ENCODE data around the gene RIMS1. TPM values are rescaled to one million over a fixed set of nuclear protein-coding genes. Genes with fewer than 3 reads are reported as not detected.

Gene RIMS1
- total and polyA plus RNA-seq, 4 experiments from 2014 or later = not detected

DNA sequence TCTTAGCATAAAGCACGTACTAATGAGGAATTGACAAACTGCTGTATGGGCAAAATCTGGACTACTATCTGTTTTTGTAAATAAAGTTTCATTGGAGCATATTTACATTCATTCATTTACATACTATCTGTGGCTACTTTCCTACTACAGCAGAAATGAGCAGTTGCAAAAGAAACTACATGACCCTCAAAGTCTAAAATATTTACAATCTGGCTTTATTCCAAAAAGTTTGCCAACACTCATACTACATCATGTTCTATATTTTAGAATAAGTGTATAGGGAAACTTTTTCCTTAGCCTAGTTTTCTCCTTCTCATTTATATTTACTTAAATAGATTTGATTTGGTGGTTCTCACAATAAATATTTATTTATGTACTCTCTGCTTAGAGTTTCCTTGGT lies 208.2 kb downstream of the RIMS1 start:
- Mint-ChIP-seq H3K36me3 (no peaks in the 10 kb centered on the region), H3K27ac (no peak overlapping the region), H3K4me3 (no peak overlapping the region), H3K4me1 (no peaks in the 10 kb centered on the region), H3K27me3 (no peaks in the 10 kb centered on the region), H3K9me3 (no peaks in the 10 kb centered on the region)
- ChIA-PET CTCF (ENCODE audit: partially characterized antibody) (no interaction called here), POLR2A (ENCODE audit: partially characterized antibody) (no interaction called here)
- H3K27me3 ChIP-seq (ENCODE audit: insufficient read depth, low read length) = no peaks in the 10 kb centered on the region
- no peak for DNase-seq
- intact Hi-C loops (cut with micrococcal nuclease) = no loop called here
- no peaks in the 10 kb centered on the region for H3K9me3 ChIP-seq (ENCODE audit: control insufficient read depth in 1 of 2, low read length in 2 of 2)
- no peak overlapping the region for H3K27ac ChIP-seq (ENCODE audit: low read depth, low read length)
- no peaks in the 10 kb centered on the region for H3K36me3 ChIP-seq (ENCODE audit: insufficient read depth, low read length)
- no peaks in the 10 kb centered on the region for H3K4me1 ChIP-seq (ENCODE audit: insufficient read depth, low read length)
- no peak overlapping the region for H3K4me3 ChIP-seq (ENCODE audit: low read length in 2 of 2)

DNA sequence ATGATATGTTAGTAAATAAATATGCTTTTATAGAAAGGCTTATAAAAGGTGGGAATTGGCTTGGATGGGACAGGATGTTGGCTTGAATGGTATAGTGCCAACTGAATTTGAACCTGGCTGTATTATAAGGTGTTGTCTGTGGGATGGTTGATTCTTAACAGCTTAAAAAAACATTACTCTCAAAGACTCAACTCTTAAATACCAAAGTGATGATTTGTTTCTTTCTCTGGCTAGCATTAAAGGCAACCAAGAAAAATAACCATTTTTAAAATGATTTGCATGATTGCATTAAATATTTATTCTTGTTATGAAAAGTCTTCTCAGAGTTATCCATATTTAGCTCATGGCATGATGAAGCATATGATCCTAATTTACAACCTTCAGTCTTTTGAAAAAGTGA lies 216.2 kb downstream of the RIMS1 start:
- no peaks in the 10 kb centered on the region for H3K36me3 ChIP-seq (ENCODE audit: insufficient read depth, low read length)
- H3K4me1 ChIP-seq (ENCODE audit: insufficient read depth, low read length) = no peaks in the 10 kb centered on the region
- Mint-ChIP-seq H3K4me3 (no peak overlapping the region), H3K4me1 (no peaks in the 10 kb centered on the region), H3K9me3 (peaks cover 0 to 2% (median 0%) of the 10 kb centered on the region in 8 donors), H3K27me3 (no peaks in the 10 kb centered on the region), H3K27ac (no peak overlapping the region), H3K36me3 (no peaks in the 10 kb centered on the region)
- DNase-seq = no peak
- H3K27me3 ChIP-seq (ENCODE audit: insufficient read depth, low read length) = no peaks in the 10 kb centered on the region
- ChIA-PET POLR2A (ENCODE audit: partially characterized antibody) (no interaction called here), CTCF (ENCODE audit: partially characterized antibody) (no interaction called here)
- H3K4me3 ChIP-seq (ENCODE audit: low read length in 2 of 2) = no peak overlapping the region
- intact Hi-C loops (cut with micrococcal nuclease) = no loop called here
- no peaks in the 10 kb centered on the region for H3K9me3 ChIP-seq (ENCODE audit: control insufficient read depth in 1 of 2, low read length in 2 of 2)
- no peak overlapping the region for H3K27ac ChIP-seq (ENCODE audit: low read depth, low read length)

DNA sequence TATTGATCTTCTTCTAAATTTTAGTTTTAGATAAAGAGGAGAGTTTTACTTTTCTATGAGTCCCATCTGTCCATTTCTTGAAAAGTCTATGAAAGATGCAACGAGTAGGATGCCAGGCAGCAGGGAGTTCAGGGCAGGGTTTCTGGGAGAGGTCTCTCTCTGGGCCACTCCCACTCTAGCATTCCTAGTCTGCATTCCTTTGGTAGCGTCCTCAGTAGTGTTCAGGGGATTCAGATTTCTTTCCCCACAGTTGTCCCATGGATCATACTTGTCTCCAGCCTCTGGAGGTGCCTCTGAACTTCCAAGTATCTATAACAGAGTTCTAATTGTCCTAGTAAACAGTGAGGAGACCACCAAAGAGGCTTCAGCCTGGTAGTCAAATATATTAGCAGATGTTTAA lies 225.3 kb downstream of the RIMS1 start:
- Histone ChIP-seq H3K27me3 (ENCODE audit: insufficient read depth, low read length) (no peaks in the 10 kb centered on the region), H3K4me3 (ENCODE audit: low read length in 2 of 2) (no peak overlapping the region), H3K9me3 (ENCODE audit: control insufficient read depth in 1 of 2, low read length in 2 of 2) (no peaks in the 10 kb centered on the region), H3K27ac (ENCODE audit: low read depth, low read length) (no peak overlapping the region), H3K36me3 (ENCODE audit: insufficient read depth, low read length) (no peaks in the 10 kb centered on the region), H3K4me1 (ENCODE audit: insufficient read depth, low read length) (no peaks in the 10 kb centered on the region)
- DNase-seq = no peak
- peaks cover 0 to 5% (median 2%) of the 10 kb centered on the region in 8 donors for H3K9me3 Mint-ChIP-seq
- intact Hi-C loops (cut with micrococcal nuclease) = no loop called here
- H3K4me1 Mint-ChIP-seq = no peaks in the 10 kb centered on the region
- POLR2A ChIA-PET (ENCODE audit: partially characterized antibody) = no interaction called here
- CTCF ChIA-PET (ENCODE audit: partially characterized antibody) = no interaction called here
- H3K36me3 Mint-ChIP-seq = no peaks in the 10 kb centered on the region
- H3K27me3 Mint-ChIP-seq = no peaks in the 10 kb centered on the region
- H3K4me3 Mint-ChIP-seq = no peak overlapping the region
- peak overlapping the region in 1 of 7 donors; percentile 6 for H3K27ac Mint-ChIP-seq

DNA sequence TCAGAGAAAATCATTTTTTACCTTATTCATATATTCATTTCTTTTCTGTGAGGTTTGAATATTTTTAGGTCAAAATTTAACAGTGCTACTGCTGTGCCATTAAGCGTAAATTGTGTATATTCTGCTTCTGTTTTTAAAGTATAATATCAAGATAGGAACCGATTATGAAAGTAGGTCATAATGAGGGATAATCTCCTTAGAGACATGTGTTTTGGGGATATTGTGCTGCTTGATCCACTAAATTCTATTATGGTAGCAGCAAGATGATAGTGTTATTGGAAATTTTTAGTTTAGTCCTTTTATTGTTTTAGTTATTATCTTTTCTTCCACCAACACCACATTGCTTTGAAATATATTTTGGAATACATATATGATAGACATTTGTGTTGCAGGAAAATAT lies 244.0 kb downstream of the RIMS1 start:
- intact Hi-C loops (cut with micrococcal nuclease) = no loop called here
- Histone ChIP-seq H3K27ac (ENCODE audit: low read depth, low read length) (no peak overlapping the region), H3K9me3 (ENCODE audit: control insufficient read depth in 1 of 2, low read length in 2 of 2) (no peaks in the 10 kb centered on the region), H3K36me3 (ENCODE audit: insufficient read depth, low read length) (no peaks in the 10 kb centered on the region), H3K27me3 (ENCODE audit: insufficient read depth, low read length) (no peaks in the 10 kb centered on the region), H3K4me3 (ENCODE audit: low read length in 2 of 2) (no peak overlapping the region), H3K4me1 (ENCODE audit: insufficient read depth, low read length) (no peaks in the 10 kb centered on the region)
- Mint-ChIP-seq H3K27me3 (no peaks in the 10 kb centered on the region), H3K9me3 (peaks cover 0 to 10% (median 0%) of the 10 kb centered on the region in 8 donors), H3K36me3 (no peaks in the 10 kb centered on the region), H3K4me1 (no peaks in the 10 kb centered on the region), H3K4me3 (no peak overlapping the region), H3K27ac (no peak overlapping the region)
- DNase-seq = no peak
- CTCF ChIA-PET (ENCODE audit: partially characterized antibody) = no interaction called here
- POLR2A ChIA-PET (ENCODE audit: partially characterized antibody) = no interaction called here

DNA sequence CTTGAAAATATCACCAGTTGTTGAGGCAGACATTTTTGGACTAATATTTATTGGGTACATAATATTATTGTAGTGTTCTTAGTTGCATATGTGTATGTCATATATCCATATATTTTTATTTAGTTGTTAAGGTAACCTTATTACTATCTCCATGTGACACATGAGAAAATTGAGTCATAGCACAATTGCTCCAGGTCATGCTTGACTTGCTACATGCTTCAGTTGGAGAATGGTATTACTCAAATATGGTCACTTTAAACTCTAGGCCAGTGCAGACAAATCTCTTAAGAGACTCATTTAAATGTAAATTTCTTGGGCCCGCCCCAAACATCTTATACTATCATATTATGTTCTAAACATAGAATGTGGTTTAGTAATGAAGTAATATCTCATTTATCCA lies 246.1 kb downstream of the RIMS1 start:
- no peak overlapping the region for H3K4me3 ChIP-seq (ENCODE audit: low read length in 2 of 2)
- Mint-ChIP-seq H3K4me3 (no peak overlapping the region), H3K9me3 (peaks cover 0 to 3% (median 0%) of the 10 kb centered on the region in 8 donors), H3K36me3 (no peaks in the 10 kb centered on the region), H3K4me1 (no peaks in the 10 kb centered on the region), H3K27me3 (no peaks in the 10 kb centered on the region), H3K27ac (no peak overlapping the region)
- POLR2A ChIA-PET (ENCODE audit: partially characterized antibody) = no interaction called here
- H3K27ac ChIP-seq (ENCODE audit: low read depth, low read length) = no peak overlapping the region
- H3K36me3 ChIP-seq (ENCODE audit: insufficient read depth, low read length) = no peaks in the 10 kb centered on the region
- no peaks in the 10 kb centered on the region for H3K27me3 ChIP-seq (ENCODE audit: insufficient read depth, low read length)
- intact Hi-C loops (cut with micrococcal nuclease) = no loop called here
- no peaks in the 10 kb centered on the region for H3K4me1 ChIP-seq (ENCODE audit: insufficient read depth, low read length)
- CTCF ChIA-PET (ENCODE audit: partially characterized antibody) = no interaction called here
- no peak for DNase-seq
- H3K9me3 ChIP-seq (ENCODE audit: control insufficient read depth in 1 of 2, low read length in 2 of 2) = no peaks in the 10 kb centered on the region

DNA sequence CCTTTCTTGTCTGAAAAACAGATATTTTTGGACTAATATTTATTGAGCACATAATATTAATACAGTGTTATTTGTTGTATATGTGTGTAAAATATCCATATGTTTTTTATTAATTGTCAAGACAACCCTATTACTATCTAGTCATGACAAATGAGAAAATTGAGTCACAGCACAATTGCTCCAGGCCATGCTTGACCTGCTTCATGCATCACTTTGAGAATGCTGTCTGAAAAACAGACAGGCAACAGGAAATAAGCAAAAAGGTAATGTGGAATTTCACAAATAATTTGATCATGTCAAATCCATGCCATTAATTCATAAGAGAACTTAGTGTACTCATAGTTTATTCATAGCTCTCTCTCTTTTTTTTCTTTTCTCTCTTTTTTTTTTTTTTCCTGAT lies 246.5 kb downstream of the RIMS1 start:
- Mint-ChIP-seq H3K9me3 (peaks cover 0 to 3% (median 0%) of the 10 kb centered on the region in 8 donors), H3K27me3 (no peaks in the 10 kb centered on the region), H3K4me1 (no peaks in the 10 kb centered on the region), H3K27ac (no peak overlapping the region), H3K36me3 (no peaks in the 10 kb centered on the region), H3K4me3 (no peak overlapping the region)
- Histone ChIP-seq H3K4me3 (ENCODE audit: low read length in 2 of 2) (no peak overlapping the region), H3K27ac (ENCODE audit: low read depth, low read length) (no peak overlapping the region), H3K36me3 (ENCODE audit: insufficient read depth, low read length) (no peaks in the 10 kb centered on the region), H3K27me3 (ENCODE audit: insufficient read depth, low read length) (no peaks in the 10 kb centered on the region), H3K4me1 (ENCODE audit: insufficient read depth, low read length) (no peaks in the 10 kb centered on the region), H3K9me3 (ENCODE audit: control insufficient read depth in 1 of 2, low read length in 2 of 2) (no peaks in the 10 kb centered on the region)
- CTCF ChIA-PET (ENCODE audit: partially characterized antibody) = no interaction called here
- POLR2A ChIA-PET (ENCODE audit: partially characterized antibody) = no interaction called here
- intact Hi-C loops (cut with micrococcal nuclease) = no loop called here
- no peak for DNase-seq

DNA sequence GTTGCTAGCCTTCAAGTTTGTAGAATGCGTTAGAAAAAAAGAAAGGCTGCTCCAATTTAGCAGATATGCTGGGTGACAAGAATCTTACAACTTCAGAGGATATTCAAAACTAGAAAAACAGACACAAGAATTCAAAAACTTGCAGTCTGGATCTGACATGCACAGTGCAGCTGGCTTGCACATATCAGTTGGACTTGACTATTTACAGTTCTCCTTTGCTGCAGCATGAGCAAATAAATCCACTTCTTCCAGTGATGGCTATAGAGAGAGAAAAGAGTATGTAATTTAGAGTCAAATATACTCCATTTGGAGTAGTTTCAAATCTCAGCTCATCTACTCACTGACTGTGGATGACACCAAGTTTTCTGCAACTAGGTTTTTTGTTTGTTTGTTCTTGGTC lies 247.0 kb downstream of the RIMS1 start:
- Mint-ChIP-seq H3K4me3 (no peak overlapping the region), H3K9me3 (peaks cover 0 to 3% (median 0%) of the 10 kb centered on the region in 8 donors), H3K4me1 (no peaks in the 10 kb centered on the region), H3K27me3 (no peaks in the 10 kb centered on the region), H3K36me3 (no peaks in the 10 kb centered on the region), H3K27ac (no peak overlapping the region)
- Histone ChIP-seq H3K27me3 (ENCODE audit: insufficient read depth, low read length) (no peaks in the 10 kb centered on the region), H3K4me1 (ENCODE audit: insufficient read depth, low read length) (no peaks in the 10 kb centered on the region), H3K27ac (ENCODE audit: low read depth, low read length) (no peak overlapping the region), H3K36me3 (ENCODE audit: insufficient read depth, low read length) (no peaks in the 10 kb centered on the region), H3K4me3 (ENCODE audit: low read length in 2 of 2) (no peak overlapping the region), H3K9me3 (ENCODE audit: control insufficient read depth in 1 of 2, low read length in 2 of 2) (no peaks in the 10 kb centered on the region)
- ChIA-PET CTCF (ENCODE audit: partially characterized antibody) (no interaction called here), POLR2A (ENCODE audit: partially characterized antibody) (no interaction called here)
- DNase-seq = no peak
- intact Hi-C loops (cut with micrococcal nuclease) = no loop called here

DNA sequence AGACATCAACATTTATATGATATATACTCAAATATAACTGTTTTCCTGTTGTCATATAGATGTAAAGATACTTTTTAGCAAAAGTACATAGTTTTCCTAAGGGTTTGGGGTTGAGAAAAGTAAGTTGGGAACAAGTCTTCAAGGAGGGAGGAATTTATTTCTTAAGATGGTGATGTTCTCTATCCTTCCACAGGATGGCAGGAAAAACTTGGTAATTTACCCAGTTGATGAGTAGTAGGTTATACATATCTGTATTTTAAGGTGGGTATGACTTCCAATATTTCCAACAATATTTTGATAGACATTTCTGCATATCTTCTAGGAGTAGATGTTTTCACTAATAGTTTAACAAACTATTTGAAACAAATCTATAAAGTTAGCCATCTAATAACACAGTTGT lies 254.4 kb downstream of the RIMS1 start:
- peaks cover 0 to 5% (median 3%) of the 10 kb centered on the region in 8 donors for H3K9me3 Mint-ChIP-seq
- no peaks in the 10 kb centered on the region for H3K4me1 ChIP-seq (ENCODE audit: insufficient read depth, low read length)
- CTCF ChIA-PET (ENCODE audit: partially characterized antibody) = no interaction called here

More for the DNA sequence above, 254.4 kb downstream of the RIMS1 start:
- Histone ChIP-seq H3K36me3 (ENCODE audit: insufficient read depth, low read length) (no peaks in the 10 kb centered on the region), H3K4me3 (ENCODE audit: low read length in 2 of 2) (no peak overlapping the region), H3K9me3 (ENCODE audit: control insufficient read depth in 1 of 2, low read length in 2 of 2) (no peaks in the 10 kb centered on the region), H3K27ac (ENCODE audit: low read depth, low read length) (no peak overlapping the region), H3K27me3 (ENCODE audit: insufficient read depth, low read length) (no peaks in the 10 kb centered on the region)
- Mint-ChIP-seq H3K4me1 (no peaks in the 10 kb centered on the region), H3K36me3 (no peaks in the 10 kb centered on the region), H3K27ac (no peak overlapping the region), H3K4me3 (no peak overlapping the region), H3K27me3 (no peaks in the 10 kb centered on the region)
- intact Hi-C loops (cut with micrococcal nuclease) = no loop called here
- POLR2A ChIA-PET (ENCODE audit: partially characterized antibody) = no interaction called here
- DNase-seq = no peak

All from CD4-positive, alpha-beta memory T cell (primary cell).